HCT116 (cell line): ENCODE measurements around the gene MSMB. TPM values are rescaled to one million over a fixed set of nuclear protein-coding genes. Genes with fewer than 3 reads are reported as not detected.

ENCODE experiments used
- ATAC-seq: fragments of 200-7000 bp; cut with Tn5 transposase; 2 replicates; pipeline ENCODE4 v1.9.1; 2020; ENCODE audit warnings: mild to moderate bottlenecking, moderate library complexity
- BruUV-seq: library from RNA; stranded (reverse); fragments of 400-500 nt; replicated peaks from 2 replicates; lab custom pipeline; 2021; lab: Mats Ljungman, UMichigan
- CTCF ChIA-PET: fragments of 300-600 bp; sonication (Branson Sonifier 250); formaldehyde crosslinking; loops from one replicate; lab custom pipeline; 2021; ENCODE audit warnings: antibody characterized with exemption; lab: Charles Lee
- POLR2A ChIA-PET: fragments of 300-600, 350-600 bp; sonication (Branson Sonifier 250); formaldehyde crosslinking; loops from one replicate; lab custom pipeline; 2021; ENCODE audit warnings: antibody characterized with exemption; lab: Charles Lee
- RAD21 ChIA-PET, 2 experiments: fragments of 300-600 bp; sonication (Branson Sonifier 250); formaldehyde crosslinking; loops; one replicate each; lab custom pipeline; 2023; ENCODE audit warnings: low total read pairs in 2 of 2; ENCODE audit not compliant: uncharacterized antibody in 2 of 2, unreplicated experiment in 2 of 2, low non-redundant PET in 1 of 2; lab: Charles Lee
- DNase-seq: peaks from one replicate; pipeline ENCODE4 v3.0.0-alpha.2; 2010; ENCODE audit warnings: low read depth, low spot score
- H2AFZ ChIP-seq: fragments of 200-600 bp; shearing (Covaris generic), sonication (generic); 2 replicates; pipeline ENCODE4 v1.6.1; 2017; ENCODE audit warnings: low read depth, mixed run types, mixed read lengths, antibody characterized with exemption, low read length; ENCODE audit not compliant: poor library complexity, severe bottlenecking
- H3K27ac ChIP-seq: 2 replicates; pipeline ENCODE4 v1.5.1; 2012; ENCODE audit warnings: low read depth, low read length
- H3K27me3 ChIP-seq: fragments of 200-600 bp; sonication (generic); 2 replicates; pipeline ENCODE4 v1.6.1; 2016; ENCODE audit warnings: mixed run types, low read length, mixed read lengths; ENCODE audit not compliant: insufficient read depth
- H3K36me3 ChIP-seq, 2 experiments: fragments of 200-500 bp in 1 of 2; fragments of 200-600 bp in 1 of 2; sonication (Bioruptor generic) in 1 of 2; sonication (generic) in 1 of 2; 2 replicates each; pipeline versions ENCODE4 v1.5.1 to v1.6.1; 2014 to 2016; ENCODE audit warnings: low read length in 2 of 2, inconsistent platforms in 1 of 2, mixed read lengths in 1 of 2, mixed run types in 1 of 2; ENCODE audit not compliant: insufficient read depth in 2 of 2, control insufficient read depth in 1 of 2
- H3K4me1 ChIP-seq, 2 experiments: fragments of 200-600 bp in 1 of 2; sonication (generic) in 1 of 2; 2 replicates each; pipeline versions ENCODE4 v1.5.1 to v1.6.1; 2012 to 2017; ENCODE audit warnings: low read length in 2 of 2, inconsistent platforms in 1 of 2, mild to moderate bottlenecking in 1 of 2, mixed read lengths in 1 of 2, mixed run types in 1 of 2, moderate library complexity in 1 of 2; ENCODE audit not compliant: insufficient read depth in 2 of 2, control insufficient read depth in 1 of 2
- H3K4me2 ChIP-seq: fragments of 200-600 bp; sonication (generic); 2 replicates; pipeline ENCODE4 v1.6.1; 2017; ENCODE audit warnings: mixed run types, low read length, mixed read lengths
- H3K4me3 ChIP-seq, 2 experiments: fragments of 200-600 bp in 1 of 2; sonication (generic) in 1 of 2; replicated peaks in 1 of 2; 2 replicates each; pipeline ENCODE4 v1.5.1; 2011 to 2016; ENCODE audit warnings: low read length in 2 of 2, control low read depth in 1 of 2, low read depth in 1 of 2, mild to moderate bottlenecking in 1 of 2, mixed read lengths in 1 of 2, mixed run types in 1 of 2
- H3K79me2 ChIP-seq: fragments of 200-600 bp; sonication (generic); 2 replicates; pipeline ENCODE4 v1.6.1; 2017; ENCODE audit warnings: mild to moderate bottlenecking, mixed run types, low read length, moderate library complexity, mixed read lengths; ENCODE audit not compliant: insufficient read depth
- H3K9ac ChIP-seq: fragments of 200-600 bp; sonication (generic); 2 replicates; pipeline ENCODE4 v1.6.1; 2016; ENCODE audit warnings: low read length, mixed read lengths
- H3K9me2 ChIP-seq: fragments of 200-600 bp; sonication (generic), shearing (Covaris generic); 2 replicates; pipeline ENCODE4 v1.6.1; 2017; ENCODE audit warnings: mixed run types, mild to moderate bottlenecking, moderate library complexity; ENCODE audit not compliant: insufficient read depth
- H3K9me3 ChIP-seq, 2 experiments: fragments of 200-500 bp in 1 of 2; fragments of 200-600 bp in 1 of 2; sonication (Bioruptor generic) in 1 of 2; sonication (generic) in 1 of 2; 2 replicates each; pipeline ENCODE4 v1.6.1; 2014 to 2017; ENCODE audit warnings: low read length in 2 of 2, mixed read lengths in 2 of 2, inconsistent platforms in 1 of 2, low read depth in 1 of 2, mild to moderate bottlenecking in 1 of 2, mixed run types in 1 of 2, moderate library complexity in 1 of 2; ENCODE audit not compliant: control insufficient read depth in 1 of 2, insufficient read depth in 1 of 2
- H4K20me1 ChIP-seq: fragments of 200-600 bp; sonication (generic), shearing (Covaris generic); 2 replicates; pipeline ENCODE4 v1.6.1; 2017; ENCODE audit warnings: mixed run types, mild to moderate bottlenecking, moderate library complexity; ENCODE audit not compliant: insufficient read depth
- CBX3 ChIP-seq: IDR thresholded peaks from 2 replicates; pipeline ENCODE4 v1.6.1; 2012; ENCODE audit warnings: low read depth
- EGR1 ChIP-seq: IDR thresholded peaks from 2 replicates; pipeline ENCODE4 v1.6.1; 2012; ENCODE audit warnings: low read depth
- ELF1 ChIP-seq: IDR thresholded peaks from 2 replicates; pipeline ENCODE4 v1.6.1; 2012; ENCODE audit warnings: low read depth, borderline replicate concordance
- FOSL1 ChIP-seq: IDR thresholded peaks from 2 replicates; pipeline ENCODE4 v1.6.1; 2012; ENCODE audit warnings: low read depth
- POLR2A ChIP-seq: IDR thresholded peaks from 2 replicates; pipeline ENCODE4 v1.7.0; 2011; ENCODE audit warnings: borderline replicate concordance; ENCODE audit not compliant: insufficient read depth, insufficient read length; ENCODE audit errors: extremely low read depth
- RAD21 ChIP-seq: IDR thresholded peaks from 2 replicates; pipeline ENCODE4 v1.6.1; 2012; ENCODE audit warnings: low read depth, mild to moderate bottlenecking
- SP1 ChIP-seq: IDR thresholded peaks from 2 replicates; pipeline ENCODE4 v1.6.1; 2012; ENCODE audit warnings: low read depth
- SRF ChIP-seq: IDR thresholded peaks from 2 replicates; pipeline ENCODE4 v1.6.1; 2012; ENCODE audit warnings: low read depth
- YY1 ChIP-seq: IDR thresholded peaks from 2 replicates; pipeline ENCODE4 v1.6.1; 2011; ENCODE audit warnings: low read length, low read depth, moderate library complexity, mild to moderate bottlenecking; ENCODE audit not compliant: insufficient replicate concordance; ENCODE audit errors: extremely low read depth
- ZFX ChIP-seq: fragments of 450-650 bp; IDR thresholded peaks from 2 replicates; pipeline ENCODE4 v1.6.1; 2017
- intact Hi-C: fragments of 100-400 bp; cut with micrococcal nuclease; formaldehyde crosslinking; loops from 2 replicates; pipeline ENCODE4 v1.10.0; 2022
- total RNA-seq: library from RNA; stranded (reverse); gene quantifications from one replicate; pipeline ENCODE4 v1.2.1, GENCODE V29; 2021; ENCODE audit not compliant: unreplicated experiment
- TF ChIP-seq, protein P1 (sequence below): IDR thresholded peaks from 2 replicates; pipeline ENCODE4 v1.6.1; 2012; ENCODE audit warnings: low read depth
- TF ChIP-seq, protein P2 (sequence below): IDR thresholded peaks from 2 replicates; pipeline ENCODE4 v1.6.1; 2011; ENCODE audit warnings: mild to moderate bottlenecking, low read length, moderate library complexity; ENCODE audit not compliant: insufficient replicate concordance; ENCODE audit errors: extremely low read depth

The MSMB gene
- total RNA-seq, 1 experiment from 2014 or later: not detected

DNA sequence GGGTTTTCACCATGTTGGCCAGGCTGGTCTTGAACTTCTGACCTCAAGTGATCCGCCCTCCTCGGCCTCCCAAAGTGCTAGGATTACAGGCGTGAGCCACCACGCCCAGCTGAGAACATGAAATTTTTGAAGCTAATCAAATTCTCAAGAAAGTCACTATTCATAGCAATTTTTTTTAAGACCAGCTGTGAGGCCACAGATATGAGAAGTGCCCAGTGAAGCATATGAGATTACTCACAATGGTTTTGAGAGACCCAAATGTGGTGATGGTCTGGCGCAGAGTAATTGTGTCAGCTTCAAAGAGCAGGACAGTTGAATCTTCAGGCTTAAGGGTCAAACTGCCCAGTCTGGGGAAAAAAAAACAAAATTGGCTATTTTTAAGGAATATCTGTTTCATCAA lies 31.9 kb downstream of the MSMB start:
- no peaks in the 10 kb centered on the region for H3K4me1 ChIP-seq
- H3K9me3 ChIP-seq: no peaks in the 10 kb centered on the region
- no peak overlapping the region for H3K4me2 ChIP-seq
- H3K9me2 ChIP-seq: no peaks in the 10 kb centered on the region
- no peaks in the 10 kb centered on the region for H4K20me1 ChIP-seq
- H3K9ac ChIP-seq: no peak overlapping the region
- no peak overlapping the region for H3K27ac ChIP-seq
- H2AFZ ChIP-seq: no peak overlapping the region
- peaks cover 22 to 23% of the 10 kb centered on the region in 2 experiments; a peak in 3 of 4 replicates for H3K36me3 ChIP-seq
- CTCF ChIA-PET: no interaction called here
- no TSS peak for BruUV-seq
- RAD21 ChIA-PET: no interaction called here
- intact Hi-C loops: no loop called here
- ATAC-seq (no peak), DNase-seq (no peak)
- no peaks in the 10 kb centered on the region for H3K27me3 ChIP-seq
- H3K79me2 ChIP-seq: peaks cover 44% of the 10 kb centered on the region
- POLR2A ChIA-PET: no interaction called here
- no peak overlapping the region for H3K4me3 ChIP-seq
- no peak for TF ChIP-seq YY1
- TF ChIP-seq, protein P1, sequence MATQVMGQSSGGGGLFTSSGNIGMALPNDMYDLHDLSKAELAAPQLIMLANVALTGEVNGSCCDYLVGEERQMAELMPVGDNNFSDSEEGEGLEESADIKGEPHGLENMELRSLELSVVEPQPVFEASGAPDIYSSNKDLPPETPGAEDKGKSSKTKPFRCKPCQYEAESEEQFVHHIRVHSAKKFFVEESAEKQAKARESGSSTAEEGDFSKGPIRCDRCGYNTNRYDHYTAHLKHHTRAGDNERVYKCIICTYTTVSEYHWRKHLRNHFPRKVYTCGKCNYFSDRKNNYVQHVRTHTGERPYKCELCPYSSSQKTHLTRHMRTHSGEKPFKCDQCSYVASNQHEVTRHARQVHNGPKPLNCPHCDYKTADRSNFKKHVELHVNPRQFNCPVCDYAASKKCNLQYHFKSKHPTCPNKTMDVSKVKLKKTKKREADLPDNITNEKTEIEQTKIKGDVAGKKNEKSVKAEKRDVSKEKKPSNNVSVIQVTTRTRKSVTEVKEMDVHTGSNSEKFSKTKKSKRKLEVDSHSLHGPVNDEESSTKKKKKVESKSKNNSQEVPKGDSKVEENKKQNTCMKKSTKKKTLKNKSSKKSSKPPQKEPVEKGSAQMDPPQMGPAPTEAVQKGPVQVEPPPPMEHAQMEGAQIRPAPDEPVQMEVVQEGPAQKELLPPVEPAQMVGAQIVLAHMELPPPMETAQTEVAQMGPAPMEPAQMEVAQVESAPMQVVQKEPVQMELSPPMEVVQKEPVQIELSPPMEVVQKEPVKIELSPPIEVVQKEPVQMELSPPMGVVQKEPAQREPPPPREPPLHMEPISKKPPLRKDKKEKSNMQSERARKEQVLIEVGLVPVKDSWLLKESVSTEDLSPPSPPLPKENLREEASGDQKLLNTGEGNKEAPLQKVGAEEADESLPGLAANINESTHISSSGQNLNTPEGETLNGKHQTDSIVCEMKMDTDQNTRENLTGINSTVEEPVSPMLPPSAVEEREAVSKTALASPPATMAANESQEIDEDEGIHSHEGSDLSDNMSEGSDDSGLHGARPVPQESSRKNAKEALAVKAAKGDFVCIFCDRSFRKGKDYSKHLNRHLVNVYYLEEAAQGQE: no peak
- no peak for TF ChIP-seq ZFX
- TF ChIP-seq ELF1: no peak
- TF ChIP-seq SRF: no peak

DNA sequence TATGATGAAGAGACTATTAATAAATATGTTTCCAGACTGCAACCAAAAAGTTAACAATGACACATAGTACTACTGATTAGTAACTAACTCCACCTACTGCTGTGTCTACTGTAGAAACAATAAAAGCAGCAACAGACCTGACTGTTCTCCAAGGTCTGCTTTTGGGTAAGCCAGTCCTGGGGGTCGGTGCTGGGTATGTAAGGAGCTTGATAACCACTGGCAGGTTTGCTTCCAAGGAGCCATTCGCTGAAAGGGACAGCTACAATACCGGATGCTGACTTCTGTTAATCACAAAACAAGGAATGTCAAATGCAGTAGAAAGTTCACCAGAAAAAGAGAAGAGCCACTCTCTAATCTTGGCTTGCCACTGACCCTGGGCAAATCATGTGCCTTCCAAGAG lies 33.3 kb downstream of the MSMB start:
- ATAC-seq (no peak), DNase-seq (no peak)
- no peaks in the 10 kb centered on the region for H3K9me2 ChIP-seq
- no peak overlapping the region for H3K4me2 ChIP-seq
- no peak overlapping the region for H3K27ac ChIP-seq
- CTCF ChIA-PET: no interaction called here
- intact Hi-C loops: no loop called here
- no peaks in the 10 kb centered on the region for H3K4me1 ChIP-seq
- BruUV-seq: no TSS peak
- H3K4me3 ChIP-seq: no peak overlapping the region
- peaks cover 29 to 30% of the 10 kb centered on the region in 2 experiments; a peak in 3 of 4 replicates for H3K36me3 ChIP-seq
- POLR2A ChIA-PET: no interaction called here
- RAD21 ChIA-PET: no interaction called here
- no peak overlapping the region for H2AFZ ChIP-seq
- H3K9ac ChIP-seq: no peak overlapping the region
- H3K9me3 ChIP-seq: no peaks in the 10 kb centered on the region
- peaks cover 29% of the 10 kb centered on the region for H3K79me2 ChIP-seq
- H3K27me3 ChIP-seq: no peaks in the 10 kb centered on the region
- H4K20me1 ChIP-seq: no peaks in the 10 kb centered on the region
- TF ChIP-seq FOSL1: no peak
- no peak for TF ChIP-seq RAD21
- TF ChIP-seq, protein P2, sequence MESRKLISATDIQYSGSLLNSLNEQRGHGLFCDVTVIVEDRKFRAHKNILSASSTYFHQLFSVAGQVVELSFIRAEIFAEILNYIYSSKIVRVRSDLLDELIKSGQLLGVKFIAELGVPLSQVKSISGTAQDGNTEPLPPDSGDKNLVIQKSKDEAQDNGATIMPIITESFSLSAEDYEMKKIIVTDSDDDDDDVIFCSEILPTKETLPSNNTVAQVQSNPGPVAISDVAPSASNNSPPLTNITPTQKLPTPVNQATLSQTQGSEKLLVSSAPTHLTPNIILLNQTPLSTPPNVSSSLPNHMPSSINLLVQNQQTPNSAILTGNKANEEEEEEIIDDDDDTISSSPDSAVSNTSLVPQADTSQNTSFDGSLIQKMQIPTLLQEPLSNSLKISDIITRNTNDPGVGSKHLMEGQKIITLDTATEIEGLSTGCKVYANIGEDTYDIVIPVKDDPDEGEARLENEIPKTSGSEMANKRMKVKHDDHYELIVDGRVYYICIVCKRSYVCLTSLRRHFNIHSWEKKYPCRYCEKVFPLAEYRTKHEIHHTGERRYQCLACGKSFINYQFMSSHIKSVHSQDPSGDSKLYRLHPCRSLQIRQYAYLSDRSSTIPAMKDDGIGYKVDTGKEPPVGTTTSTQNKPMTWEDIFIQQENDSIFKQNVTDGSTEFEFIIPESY: no peak
- no peak for TF ChIP-seq POLR2A
- no peak for TF ChIP-seq CBX3
- no peak for TF ChIP-seq SP1
- no peak for TF ChIP-seq SRF
- TF ChIP-seq, protein P1: no peak
- TF ChIP-seq EGR1: no peak
